Measurements from ENCODE around the gene PHLDB2. TPM values are rescaled to one million over a fixed set of nuclear protein-coding genes. Genes with fewer than 3 reads are reported as not detected.

Gene PHLDB2
- total RNA-seq, 1 experiment from 2014 or later = 143 TPM

GRCh38 chr3:112009670-112010069 is 150.6 kb downstream of the PHLDB2 start:
- Histone ChIP-seq H3K9ac (ENCODE audit: low read length) (no peak overlapping the region), H2AFZ (ENCODE audit: low read depth, low read length, poor library complexity, severe bottlenecking) (no peak overlapping the region), H3K27ac (ENCODE audit: low read depth, low read length) (no peak overlapping the region), H3K4me3 (replicated peaks in 1 of 2; ENCODE audit: low read depth in 1 of 2, low read length in 2 of 2) (no peak overlapping the region), H3K27me3 (ENCODE audit: insufficient read depth, low read length) (no peaks in the 10 kb centered on the region), H3K9me3 (ENCODE audit: control insufficient read depth in 1 of 2, insufficient read depth in 1 of 2, low read depth in 1 of 2, low read length in 2 of 2) (no peaks in the 10 kb centered on the region), H3K4me1 (ENCODE audit: control insufficient read depth in 1 of 2, insufficient read depth in 2 of 2, low read length in 2 of 2) (peaks cover 0 to 22% of the 10 kb centered on the region in 2 experiments; a peak in 2 of 4 replicates), H3K9me2 (ENCODE audit: insufficient read depth) (no peaks in the 10 kb centered on the region), H3K4me2 (ENCODE audit: low read length) (no peak overlapping the region), H4K20me1 (ENCODE audit: insufficient read depth) (no peaks in the 10 kb centered on the region), H3K36me3 (ENCODE audit: control insufficient read depth in 1 of 2, insufficient read depth in 2 of 2, low read length in 2 of 2) (no peaks in the 10 kb centered on the region), H3K79me2 (ENCODE audit: insufficient read depth, low read length) (no peaks in the 10 kb centered on the region)
- BruUV-seq (replicated peaks) = no TSS peak
- ChIA-PET RAD21 (ENCODE audit: low non-redundant PET in 1 of 2, low total read pairs in 2 of 2, uncharacterized antibody in 2 of 2, unreplicated experiment in 2 of 2) (no interaction called here), CTCF (interaction anchor here (1.0 kb wide), 1 partner anchor 21 kb away, joined by 3 read pairs; no protein-coding TSS in a partner anchor), POLR2A (no interaction called here)
- TF ChIP-seq CTCF (IDR thresholded peaks at IDR 0.05 in 2 of 3, conservative IDR thresholded peaks at IDR 0.05 in 1 of 3; ENCODE audit: borderline replicate concordance in 1 of 3, insufficient read depth in 1 of 3, low read depth in 2 of 3, low read length in 2 of 3) (no peak), TCF7L2 (IDR thresholded peaks at IDR 0.05; ENCODE audit: borderline replicate concordance, extremely low read depth, insufficient read depth, insufficient read length) (no peak), ZFX (IDR thresholded peaks at IDR 0.05) (no peak), ATF3 (IDR thresholded peaks at IDR 0.05) (no peak), CEBPB (IDR thresholded peaks at IDR 0.05; ENCODE audit: low read depth) (no peak), RAD21 (IDR thresholded peaks at IDR 0.05; ENCODE audit: low read depth) (no peak), JUND (IDR thresholded peaks at IDR 0.05) (no peak), EGR1 (IDR thresholded peaks at IDR 0.05; ENCODE audit: low read depth) (no peak), POLR2A (IDR thresholded peaks at IDR 0.05; ENCODE audit: borderline replicate concordance, extremely low read depth, insufficient read depth, insufficient read length) (no peak), POLR2AphosphoS5 (IDR thresholded peaks at IDR 0.05; ENCODE audit: low read depth, low read length) (no peak)
- no peak for ATAC-seq
- DNase-seq (ENCODE audit: low read depth, low spot score) = no peak
- intact Hi-C loops (cut with micrococcal nuclease) = no loop called here
